HG03095 (cell line): ENCODE results near the gene KLHL9.

ENCODE experiments used
- ATAC-seq: cut with Tn5 transposase; IDR thresholded peaks from one replicate; pipeline ENCODE4 v1.9.1; 2021; ENCODE audit warnings: moderate library complexity; ENCODE audit not compliant: unreplicated experiment

The KLHL9 gene

DNA sequence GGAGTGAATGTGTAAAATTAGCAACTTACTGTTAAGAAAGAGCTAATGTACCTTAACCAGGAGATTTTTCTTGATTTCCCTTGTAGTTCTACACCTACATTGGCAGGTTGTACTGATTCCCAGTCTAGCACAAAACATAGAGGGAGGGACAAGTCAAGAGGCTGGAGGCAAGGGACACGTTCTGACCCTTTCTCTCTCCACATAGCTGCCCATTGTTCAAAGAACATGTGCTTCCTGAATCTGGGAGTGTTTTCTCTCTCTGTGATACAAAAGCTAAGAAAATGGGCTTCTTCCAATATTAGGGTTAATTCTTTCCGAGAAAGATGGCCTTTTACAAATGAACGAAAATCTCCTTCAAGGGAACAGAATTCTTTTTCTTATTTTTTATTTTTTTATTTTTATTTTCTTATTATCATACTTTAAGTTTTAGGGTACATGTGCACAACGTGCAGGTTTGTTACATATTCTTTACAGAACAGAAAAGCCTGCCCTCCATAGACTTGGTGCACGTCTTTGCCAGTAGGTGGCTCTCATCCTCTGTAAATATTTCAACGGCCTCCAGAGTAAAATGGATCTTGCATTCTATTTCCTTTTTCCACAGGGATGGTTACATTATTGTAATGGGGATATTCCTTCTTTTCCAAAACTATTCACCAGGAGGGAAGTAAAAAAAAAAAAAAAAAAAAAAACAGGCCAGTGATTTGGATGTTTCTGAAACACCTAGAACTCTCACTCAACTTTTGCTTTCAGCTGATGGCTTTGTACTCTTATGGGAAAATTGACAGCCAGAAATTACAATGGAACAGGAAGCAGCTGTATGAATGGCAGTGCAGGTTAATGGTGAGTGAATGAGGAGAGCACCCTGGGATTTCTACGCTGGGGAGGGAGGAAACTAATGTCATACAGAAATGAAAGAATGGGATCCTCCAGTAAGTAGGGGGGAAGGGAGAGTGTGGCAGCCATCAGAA, 17.0 kb downstream of the KLHL9 start:
- peak; percentile 81 for ATAC-seq

DNA sequence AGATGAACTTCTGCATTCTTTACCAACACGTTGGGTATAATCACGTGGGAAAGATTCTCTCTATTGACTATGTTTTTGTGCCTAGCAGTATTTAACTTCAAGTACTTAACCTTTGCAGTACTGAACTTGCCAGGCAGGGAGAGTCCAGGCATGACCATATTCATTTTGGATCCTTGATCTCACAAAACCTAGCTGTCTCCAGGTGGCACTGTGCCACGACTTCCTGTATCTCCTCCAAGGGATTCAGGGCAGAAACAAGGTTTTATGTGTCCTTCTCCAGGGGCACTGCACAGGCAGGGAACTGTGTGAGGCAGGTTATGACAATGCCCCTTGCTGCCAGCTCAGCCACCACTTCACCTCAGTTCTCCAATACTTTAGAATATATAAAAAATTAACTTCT, 18.3 kb downstream of the KLHL9 start:
- no peak for ATAC-seq

DNA sequence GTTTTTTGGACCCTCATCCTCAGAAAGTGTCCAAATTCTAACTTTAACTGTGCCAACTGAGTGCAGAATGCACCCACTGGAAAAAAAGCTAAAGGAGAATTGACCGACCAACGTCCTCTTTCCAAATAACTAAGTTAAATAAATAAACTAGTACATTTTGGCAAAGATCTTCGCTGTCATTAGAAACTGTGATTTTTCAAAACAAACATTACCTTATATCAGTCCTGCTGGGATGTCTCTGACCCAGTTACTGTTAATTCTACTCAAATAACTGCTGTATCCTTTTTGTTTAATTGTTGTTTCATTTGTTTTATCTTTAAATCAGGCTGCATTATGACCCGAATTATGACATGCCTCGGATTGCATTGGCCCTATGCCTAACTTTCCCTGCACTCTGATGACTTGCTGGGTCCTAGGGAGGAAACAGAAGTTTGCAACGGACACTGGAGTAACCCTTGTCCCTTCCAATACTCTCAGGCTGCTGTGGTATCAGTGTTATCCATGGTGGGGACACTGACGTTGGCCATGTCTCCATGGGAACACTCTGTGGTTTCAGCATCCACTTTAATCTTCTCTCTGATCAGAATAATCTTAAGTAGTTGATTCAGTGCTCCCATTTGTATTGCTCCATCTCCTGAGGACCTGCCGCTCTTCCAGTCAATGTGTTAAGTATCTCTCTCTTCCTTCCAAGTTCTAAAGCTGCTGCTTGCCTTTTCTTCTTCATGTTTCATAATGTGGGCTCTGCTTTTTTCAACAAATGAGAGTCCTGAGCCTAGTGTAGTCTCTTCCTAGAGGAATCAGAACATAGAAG, 19.0 kb downstream of the KLHL9 start:
- ATAC-seq: no peak

DNA sequence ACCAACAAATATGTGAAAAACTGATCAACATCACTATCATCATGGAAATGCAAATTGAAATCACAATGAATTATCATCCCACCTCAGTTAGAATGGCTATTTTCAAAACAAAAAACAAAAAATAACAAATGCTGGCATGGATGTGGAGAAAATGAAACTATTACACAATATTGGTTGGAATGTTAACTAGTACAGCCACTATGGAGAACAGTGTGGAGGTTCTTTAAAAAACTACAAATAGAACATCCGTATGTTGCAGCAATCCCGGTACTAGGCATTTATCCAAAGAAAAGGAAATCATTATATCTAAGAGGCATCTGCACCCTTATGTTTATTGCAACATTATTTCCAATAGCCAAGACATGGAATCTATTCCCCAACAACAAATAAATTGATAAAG, 21.1 kb downstream of the KLHL9 start:
- ATAC-seq: no peak

DNA sequence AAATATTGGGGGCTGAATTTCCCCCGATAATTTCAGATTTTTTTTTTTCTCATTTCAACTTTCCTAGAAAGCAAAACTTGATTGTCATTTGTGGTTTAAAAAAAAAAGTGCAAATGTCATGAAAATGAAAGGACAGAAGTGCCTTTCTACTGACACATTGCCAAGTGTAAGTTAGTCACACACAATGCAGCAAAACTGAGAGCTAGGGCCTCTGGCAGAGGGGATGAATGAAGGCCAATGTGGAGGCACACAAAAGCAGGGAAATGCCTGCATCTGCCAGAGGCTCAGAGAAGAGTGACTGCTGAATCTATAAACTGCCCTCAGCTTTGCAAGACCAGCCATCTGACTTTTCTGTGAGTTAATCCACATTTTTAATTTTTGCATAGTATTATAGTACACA, 23.3 kb downstream of the KLHL9 start:
- ATAC-seq: no peak

DNA sequence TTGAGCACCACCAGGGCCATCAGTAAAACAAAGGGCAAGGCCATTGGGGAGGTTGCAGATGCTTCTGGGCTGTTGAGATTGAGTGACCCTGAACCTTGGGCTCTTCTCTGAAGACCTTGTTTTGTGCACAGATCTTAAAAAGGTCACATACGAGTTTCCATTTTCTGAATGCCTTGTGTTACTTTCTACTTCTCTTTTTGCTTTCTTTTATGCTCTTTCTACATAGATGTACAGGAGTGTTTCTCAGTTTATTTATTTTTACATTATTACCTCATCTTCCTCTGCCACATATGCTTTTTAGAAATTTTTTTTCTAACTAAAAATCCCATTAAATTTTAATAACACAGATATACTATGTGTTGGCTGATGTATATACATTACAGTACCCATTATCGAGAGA, 30.0 kb downstream of the KLHL9 start, which contains the start of gene IFNA5:
Gene IFNA5 (minus strand): TSS at position 101 of the 400 bp plus-strand sequence. CDS start 57 bp downstream, at position 44.
- no peak for ATAC-seq

DNA sequence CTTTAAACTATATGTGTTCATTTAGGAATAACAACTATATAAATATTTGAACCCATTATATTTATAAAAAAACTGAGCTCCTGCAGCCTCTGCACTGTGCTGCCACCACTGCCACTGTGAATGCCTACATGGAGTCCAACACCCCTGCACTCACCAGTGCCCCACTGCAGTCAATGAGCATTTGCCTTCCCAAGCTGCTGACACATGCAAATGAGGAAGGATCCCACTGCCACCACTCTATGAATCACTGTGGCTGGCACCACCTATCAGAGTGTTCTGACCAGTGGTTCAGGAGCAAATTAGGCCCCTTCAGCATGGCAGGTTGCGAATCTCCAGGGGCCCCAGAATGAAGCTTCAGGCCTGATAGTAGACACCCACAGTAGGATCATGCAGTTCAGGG, 39.2 kb downstream of the KLHL9 start:
- no peak for ATAC-seq

DNA sequence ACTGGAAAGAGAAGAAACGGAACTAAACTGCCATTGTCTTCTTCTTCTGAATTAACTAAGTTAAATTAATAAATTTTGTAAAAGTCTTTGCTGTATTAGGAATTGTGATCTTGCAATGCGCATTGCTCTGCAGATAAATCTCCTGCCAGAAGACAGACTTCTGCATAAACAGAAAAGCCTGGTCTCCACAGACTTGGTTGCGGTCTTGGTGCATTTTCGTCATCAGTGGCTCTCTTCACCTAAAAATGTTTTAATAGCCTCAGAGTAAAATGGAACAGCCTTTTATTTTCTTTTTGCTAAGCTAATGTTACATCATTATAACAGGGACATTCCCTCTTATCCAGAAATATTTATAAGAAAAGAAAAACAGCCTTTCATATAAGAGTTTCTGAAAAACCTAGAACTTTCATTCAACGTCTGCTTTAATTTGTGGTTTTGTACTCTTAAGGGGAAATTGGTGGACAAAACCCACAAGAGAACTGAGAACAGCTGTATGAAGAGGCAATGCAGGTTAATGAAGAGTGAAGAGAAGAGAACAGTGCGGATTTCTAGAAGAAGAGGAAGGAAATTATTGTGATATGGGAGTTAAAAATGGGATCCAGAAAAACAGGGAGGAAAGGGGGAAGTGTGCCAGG, 40.2 kb downstream of the KLHL9 start:
- peak; percentile 73 for ATAC-seq

DNA sequence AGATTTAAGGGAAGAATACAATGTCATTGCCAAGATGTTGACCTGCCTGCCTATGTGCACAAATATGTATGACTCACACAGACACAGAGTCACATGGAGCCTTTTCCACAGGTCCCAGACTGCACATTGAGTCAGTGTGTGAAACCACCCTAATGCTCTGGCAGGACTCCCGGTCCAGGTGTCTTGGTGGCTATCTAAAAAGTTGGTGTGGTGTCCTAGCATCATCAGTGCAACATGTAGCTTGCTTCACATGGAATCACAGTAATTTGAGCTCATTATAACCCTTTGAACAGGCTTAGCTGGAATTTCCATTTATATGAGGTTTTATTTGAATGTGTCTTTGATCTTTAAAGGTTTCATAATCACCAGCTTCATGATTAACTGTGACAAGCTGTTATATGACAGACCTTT, 40.8 kb downstream of the KLHL9 start:
- ATAC-seq: peak; percentile 52

DNA sequence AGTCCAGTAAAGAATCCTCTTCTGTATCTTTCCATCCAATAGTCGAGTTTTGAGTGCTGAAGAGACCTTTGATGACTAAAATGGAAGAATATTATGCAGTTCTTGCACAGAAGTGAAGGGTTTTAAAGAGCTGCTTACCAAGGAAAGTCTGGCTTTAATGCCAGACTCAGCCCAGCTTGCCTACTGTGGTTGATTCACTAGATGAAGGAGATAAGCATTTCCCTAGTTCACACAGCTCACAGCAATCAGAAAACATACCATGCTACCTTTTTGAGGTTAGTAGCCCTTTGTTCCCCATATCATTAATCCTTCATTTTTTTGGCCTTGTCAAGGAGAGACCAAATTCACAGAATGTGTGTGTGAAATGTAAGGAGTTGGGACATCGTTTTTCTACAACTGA, 45.4 kb downstream of the KLHL9 start:
- no peak for ATAC-seq

DNA sequence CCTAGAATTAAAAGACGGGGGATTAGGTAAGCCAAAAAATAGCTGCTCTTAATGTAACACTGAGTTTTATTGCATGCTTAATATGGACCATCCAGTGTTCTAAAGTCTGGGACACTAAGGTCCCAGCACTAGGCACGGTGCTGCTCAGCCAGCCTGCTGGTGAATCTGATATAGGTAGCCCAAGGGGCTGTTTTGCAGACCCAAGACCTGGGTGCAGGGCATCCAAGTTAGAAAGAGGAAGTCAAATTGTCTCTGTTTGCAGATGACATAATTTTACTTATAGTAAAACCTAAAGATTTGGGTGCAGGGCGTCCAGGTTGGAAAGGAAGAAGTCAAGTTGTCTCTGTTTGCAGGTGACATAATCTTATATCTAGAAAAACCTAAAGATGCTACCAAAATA, 47.9 kb downstream of the KLHL9 start:
- no peak for ATAC-seq

DNA sequence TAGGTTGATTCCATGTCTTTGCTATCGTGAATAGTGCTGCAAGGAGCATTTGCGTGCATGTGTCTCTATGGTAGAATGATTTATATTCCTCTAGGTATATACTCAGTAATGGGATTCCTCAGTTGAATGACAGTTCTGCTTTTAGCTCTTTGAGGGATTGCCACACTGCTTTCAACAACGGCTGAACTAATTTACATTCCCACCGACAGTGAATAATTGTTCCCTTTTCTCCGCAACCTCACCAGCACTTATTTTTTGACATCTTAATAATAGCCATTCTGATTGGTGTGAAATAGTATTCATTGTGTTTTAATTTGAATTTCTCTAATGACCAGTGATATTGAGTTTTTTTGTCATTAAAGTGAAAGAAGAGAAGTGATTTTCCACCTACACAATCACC, 48.5 kb downstream of the KLHL9 start:
- no peak for ATAC-seq

DNA sequence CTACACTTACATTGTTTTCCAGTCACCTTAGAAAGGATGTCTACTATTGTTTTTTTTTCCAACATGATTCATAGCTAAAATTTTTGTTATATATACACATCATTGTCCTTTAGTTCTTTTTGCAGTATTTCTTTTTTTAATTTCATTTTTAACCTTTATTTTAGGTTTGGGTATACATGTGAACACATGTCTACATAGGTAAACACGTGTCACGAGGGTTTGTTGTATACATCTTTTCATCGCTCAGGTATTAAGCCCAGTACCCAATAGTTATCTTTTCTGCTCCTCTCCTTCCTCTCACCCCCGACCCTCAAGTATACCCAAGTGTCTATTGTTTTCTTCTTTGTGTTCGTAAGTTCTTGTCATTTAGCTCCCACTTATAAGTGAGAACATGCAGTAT, 49.1 kb downstream of the KLHL9 start:
- no peak for ATAC-seq

DNA sequence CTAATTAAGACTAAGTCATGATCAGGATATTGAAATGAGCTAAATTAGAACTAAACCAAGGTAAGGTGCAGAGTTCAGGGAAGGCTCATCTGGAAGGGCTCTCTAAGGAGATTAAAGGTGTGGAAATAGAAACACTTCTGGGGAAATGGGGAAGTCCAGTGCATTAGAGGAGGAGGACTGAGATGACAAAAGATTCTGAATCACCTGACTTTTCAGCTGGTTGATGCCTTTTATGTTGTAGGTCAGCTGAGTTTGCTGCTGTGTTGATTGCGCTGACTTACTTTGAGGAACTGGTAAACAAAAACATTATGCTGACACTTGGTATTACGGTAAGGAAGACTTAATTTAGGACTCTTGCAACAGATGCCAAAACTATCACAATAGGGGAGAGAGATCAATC, 53.9 kb downstream of the KLHL9 start:
- no peak for ATAC-seq
